ENCODE results near the gene CFAP90.

CFAP90 gene

DNA sequence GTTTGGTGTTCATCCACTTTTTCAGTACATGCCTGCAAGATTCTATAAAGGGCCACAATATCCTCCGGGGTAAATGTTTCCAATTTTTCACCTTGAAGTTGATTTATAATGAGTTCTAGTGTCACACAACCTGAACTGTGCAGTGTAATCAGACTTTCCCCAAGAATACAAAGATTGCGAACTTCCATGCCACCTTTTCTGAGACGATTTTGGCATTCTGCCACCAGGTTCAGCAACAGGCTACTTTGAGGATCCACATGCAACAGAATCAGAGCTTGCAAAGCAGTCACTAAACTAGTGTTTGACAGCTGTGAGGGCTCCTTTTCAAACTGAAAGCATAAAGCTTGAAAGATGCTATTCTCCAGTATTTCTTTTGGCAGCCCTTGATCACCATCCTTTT, 16.3 kb upstream of the CFAP90 start:
- Histone ChIP-seq H3F3A (ENCODE audit: control insufficient read depth, insufficient read depth) (no peaks in the 10 kb centered on the region), H3K27ac (ENCODE audit: low read depth, low read length) (no peak overlapping the region), H3K9me2 (replicated peaks; ENCODE audit: control insufficient read depth, low read length) (no peaks in the 10 kb centered on the region), H3K36me3 (ENCODE audit: control insufficient read depth, low read length) (peaks cover 78% of the 10 kb centered on the region), H4K20me1 (ENCODE audit: control insufficient read depth, insufficient read depth, low read depth, low read length) (peaks cover 19% of the 10 kb centered on the region), H3K4me1 (ENCODE audit: control insufficient read depth, low read length) (peaks cover 45% of the 10 kb centered on the region), H3K27me3 (ENCODE audit: control insufficient read depth, low read length) (no peaks in the 10 kb centered on the region), H3K79me2 (ENCODE audit: control insufficient read depth, low read length) (peaks cover 79% of the 10 kb centered on the region), H3K4me3 (ENCODE audit: low read length) (peak overlapping the region; percentile 81), H3K9me3 (ENCODE audit: control insufficient read depth, insufficient read depth, low read length) (no peaks in the 10 kb centered on the region), H3K4me2 (ENCODE audit: low read length) (peak overlapping the region; percentile 72)
- TF ChIP-seq, protein P1, sequence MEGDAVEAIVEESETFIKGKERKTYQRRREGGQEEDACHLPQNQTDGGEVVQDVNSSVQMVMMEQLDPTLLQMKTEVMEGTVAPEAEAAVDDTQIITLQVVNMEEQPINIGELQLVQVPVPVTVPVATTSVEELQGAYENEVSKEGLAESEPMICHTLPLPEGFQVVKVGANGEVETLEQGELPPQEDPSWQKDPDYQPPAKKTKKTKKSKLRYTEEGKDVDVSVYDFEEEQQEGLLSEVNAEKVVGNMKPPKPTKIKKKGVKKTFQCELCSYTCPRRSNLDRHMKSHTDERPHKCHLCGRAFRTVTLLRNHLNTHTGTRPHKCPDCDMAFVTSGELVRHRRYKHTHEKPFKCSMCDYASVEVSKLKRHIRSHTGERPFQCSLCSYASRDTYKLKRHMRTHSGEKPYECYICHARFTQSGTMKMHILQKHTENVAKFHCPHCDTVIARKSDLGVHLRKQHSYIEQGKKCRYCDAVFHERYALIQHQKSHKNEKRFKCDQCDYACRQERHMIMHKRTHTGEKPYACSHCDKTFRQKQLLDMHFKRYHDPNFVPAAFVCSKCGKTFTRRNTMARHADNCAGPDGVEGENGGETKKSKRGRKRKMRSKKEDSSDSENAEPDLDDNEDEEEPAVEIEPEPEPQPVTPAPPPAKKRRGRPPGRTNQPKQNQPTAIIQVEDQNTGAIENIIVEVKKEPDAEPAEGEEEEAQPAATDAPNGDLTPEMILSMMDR (IDR thresholded peaks at IDR 0.05; ENCODE audit: low read depth, low read length, poor library complexity, severe bottlenecking): no peak
- no peak for TF ChIP-seq EZH2phosphoT487 (IDR thresholded peaks at IDR 0.05; ENCODE audit: borderline replicate concordance, low read length)

DNA sequence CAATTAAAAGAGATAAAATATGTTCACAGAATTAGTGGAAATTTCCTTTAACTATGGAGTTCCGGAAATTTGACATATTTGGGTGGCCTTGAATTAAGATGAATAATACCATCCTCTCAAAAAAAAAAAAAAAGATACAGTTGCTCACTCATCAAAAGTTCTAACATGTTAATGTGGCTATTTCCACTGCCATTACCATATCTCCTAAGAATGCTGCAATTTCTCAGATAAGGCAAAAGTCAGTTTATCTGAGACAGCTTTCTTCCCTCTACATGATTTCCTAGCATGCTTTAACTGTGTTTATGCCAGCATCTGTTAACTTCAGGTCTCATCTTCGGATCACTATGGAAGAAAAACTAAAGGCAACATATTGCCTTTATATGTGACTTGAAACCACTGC, 15.3 kb upstream of the CFAP90 start:
- peaks cover 35% of the 10 kb centered on the region for H3K4me1 ChIP-seq (ENCODE audit: control insufficient read depth, low read length)
- H3K4me3 ChIP-seq (ENCODE audit: low read length): 0 out of 2 replicates have a peak overlapping the region, but pooled peaks have one; percentile 4
- H3K27me3 ChIP-seq (ENCODE audit: control insufficient read depth, low read length): no peaks in the 10 kb centered on the region
- TF ChIP-seq, protein P1 (IDR thresholded peaks at IDR 0.05; ENCODE audit: low read depth, low read length, poor library complexity, severe bottlenecking): no peak
- TF ChIP-seq EZH2phosphoT487 (IDR thresholded peaks at IDR 0.05; ENCODE audit: borderline replicate concordance, low read length): no peak
- H4K20me1 ChIP-seq (ENCODE audit: control insufficient read depth, insufficient read depth, low read depth, low read length): peaks cover 13% of the 10 kb centered on the region
- peaks cover 69% of the 10 kb centered on the region for H3K79me2 ChIP-seq (ENCODE audit: control insufficient read depth, low read length)
- no peaks in the 10 kb centered on the region for H3K9me3 ChIP-seq (ENCODE audit: control insufficient read depth, insufficient read depth, low read length)
- H3F3A ChIP-seq (ENCODE audit: control insufficient read depth, insufficient read depth): no peaks in the 10 kb centered on the region
- H3K36me3 ChIP-seq (ENCODE audit: control insufficient read depth, low read length): peaks cover 76% of the 10 kb centered on the region
- peak overlapping the region; percentile 23 for H3K4me2 ChIP-seq (ENCODE audit: low read length)
- H3K9me2 ChIP-seq (replicated peaks; ENCODE audit: control insufficient read depth, low read length): no peaks in the 10 kb centered on the region
- no peak overlapping the region for H3K27ac ChIP-seq (ENCODE audit: low read depth, low read length)

- H4K20me1 ChIP-seq (ENCODE audit: control insufficient read depth, insufficient read depth, low read depth, low read length): no peaks in the 10 kb centered on the region
- H3K9me3 ChIP-seq (ENCODE audit: control insufficient read depth, insufficient read depth, low read length): no peaks in the 10 kb centered on the region
- H3K27ac ChIP-seq (ENCODE audit: low read depth, low read length): no peak overlapping the region
- no peaks in the 10 kb centered on the region for H3F3A ChIP-seq (ENCODE audit: control insufficient read depth, insufficient read depth)
- no peaks in the 10 kb centered on the region for H3K27me3 ChIP-seq (ENCODE audit: control insufficient read depth, low read length)
- H3K9me2 ChIP-seq (replicated peaks; ENCODE audit: control insufficient read depth, low read length): no peaks in the 10 kb centered on the region
- H3K4me1 ChIP-seq (ENCODE audit: control insufficient read depth, low read length): no peaks in the 10 kb centered on the region
- TF ChIP-seq, protein P1 (IDR thresholded peaks at IDR 0.05; ENCODE audit: low read depth, low read length, poor library complexity, severe bottlenecking): no peak
- TF ChIP-seq EZH2phosphoT487 (IDR thresholded peaks at IDR 0.05; ENCODE audit: borderline replicate concordance, low read length): no peak
- H3K4me2 ChIP-seq (ENCODE audit: low read length): no peak overlapping the region
- H3K79me2 ChIP-seq (ENCODE audit: control insufficient read depth, low read length): no peaks in the 10 kb centered on the region
- no peak overlapping the region for H3K4me3 ChIP-seq (ENCODE audit: low read length)
- H3K36me3 ChIP-seq (ENCODE audit: control insufficient read depth, low read length): peaks cover 51% of the 10 kb centered on the region
These were observed 7.1 kb upstream of the CFAP90 start for GRCh38 chr5:7857926-7858632.
